HepG2 (cell line): ENCODE results near the gene PTGR2. TPM values are rescaled to one million over a fixed set of nuclear protein-coding genes. Genes with fewer than 3 reads are reported as not detected.

Source experiments
- ATAC-seq: fragments of 200-7000 bp; cut with Tn5 transposase; 3 replicates; pipeline ENCODE4 v1.9.1; 2020; ENCODE audit warnings: mild to moderate bottlenecking, moderate library complexity
- BruUV-seq: library from RNA; stranded (reverse); fragments of 400-500 nt; replicated peaks from 2 replicates; lab custom pipeline; 2021; lab: Mats Ljungman, UMichigan
- CTCF ChIA-PET: fragments of 300-600 bp; formaldehyde crosslinking; extraction: SDS; loops from one replicate; lab custom pipeline; 2021; ENCODE audit warnings: low total read pairs, inconsistent platforms, low intra/inter-chr PET ratio; lab: Yijun Ruan, JAX
- POLR2A ChIA-PET: fragments of 350-600 bp; sonication (Branson Sonifier 250); formaldehyde crosslinking; loops from one replicate; lab custom pipeline; 2020; ENCODE audit warnings: antibody characterized with exemption, inconsistent platforms; lab: Yijun Ruan, JAX
- DNase-seq: peaks from one replicate; pipeline ENCODE4 v3.0.0-alpha.2; 2015; ENCODE audit warnings: low spot score
- FAIRE-seq: peaks from 3 replicates; lab custom pipeline; 2011; peaks lifted over from hg19 to GRCh38; lab: Jason Lieb, UNC
- H2AFZ ChIP-seq: one replicate; pipeline ENCODE4 v1.6.1; 2011; ENCODE audit warnings: low read length, inconsistent platforms
- H3K27ac ChIP-seq: fragments of 300-600 bp; 3 replicates; pipeline ENCODE4 v1.8.0; 2011; ENCODE audit warnings: mixed run types, mild to moderate bottlenecking, mixed read lengths, low read length, inconsistent platforms; ENCODE audit not compliant: insufficient read depth; ENCODE audit errors: extremely low read length
- H3K27me3 ChIP-seq, 2 experiments: fragments of 200-600 bp in 1 of 2; 2 replicates in 1 of 2; 3 replicates in 1 of 2; pipeline versions ENCODE4 v1.6.0 to v1.8.0; 2011; ENCODE audit warnings: low read length in 2 of 2, mild to moderate bottlenecking in 2 of 2, moderate library complexity in 2 of 2, inconsistent platforms in 1 of 2; ENCODE audit not compliant: insufficient read depth in 2 of 2, control insufficient read depth in 1 of 2
- H3K36me3 ChIP-seq, 2 experiments: fragments of 200-600 bp in 1 of 2; replicated peaks in 1 of 2; 2 replicates in 1 of 2; 3 replicates in 1 of 2; pipeline versions ENCODE4 v1.5.1 to v1.8.0; 2011; ENCODE audit warnings: low read length in 2 of 2, inconsistent platforms in 1 of 2; ENCODE audit not compliant: insufficient read depth in 2 of 2, control insufficient read depth in 1 of 2
- H3K4me1 ChIP-seq: 2 replicates; pipeline ENCODE4 v1.5.1; 2012; ENCODE audit warnings: low read length, inconsistent platforms; ENCODE audit not compliant: insufficient read depth
- H3K4me2 ChIP-seq: 2 replicates; pipeline ENCODE4 v1.6.0; 2011; ENCODE audit warnings: low read depth, low read length, inconsistent platforms
- H3K4me3 ChIP-seq, 3 experiments: fragments of 200-600 bp in 1 of 3; sonication (generic), shearing (Covaris generic) in 1 of 3; replicated peaks in 1 of 3; 2 replicates each; pipeline ENCODE4 v1.5.1; 2011 to 2016; ENCODE audit warnings: low read length in 3 of 3, inconsistent platforms in 2 of 3, low read depth in 2 of 3, mild to moderate bottlenecking in 2 of 3, control low read depth in 1 of 3, mixed read lengths in 1 of 3; ENCODE audit not compliant: insufficient read depth in 1 of 3
- H3K79me2 ChIP-seq: one replicate; pipeline ENCODE4 v1.6.1; 2011; ENCODE audit warnings: low read length, inconsistent platforms; ENCODE audit not compliant: insufficient read depth
- H3K9ac ChIP-seq: 2 replicates; pipeline ENCODE4 v1.6.0; 2011; ENCODE audit warnings: mild to moderate bottlenecking, low read depth, low read length, inconsistent platforms; ENCODE audit not compliant: insufficient read depth
- H3K9me3 ChIP-seq: 2 replicates; pipeline ENCODE4 v1.5.1; 2012; ENCODE audit warnings: mild to moderate bottlenecking, low read length
- H4K20me1 ChIP-seq: 2 replicates; pipeline ENCODE4 v1.6.0; 2011; ENCODE audit warnings: inconsistent platforms, mild to moderate bottlenecking, low read length, moderate library complexity; ENCODE audit not compliant: insufficient read depth
- ARNTL ChIP-seq: sonication (generic); formaldehyde crosslinking; IDR thresholded peaks from 2 replicates; pipeline ENCODE4 v1.4.0; 2020; ENCODE audit warnings: mild to moderate bottlenecking, missing genetic modification reagents
- FOXA3 ChIP-seq: IDR thresholded peaks from 2 replicates; pipeline ENCODE4 v1.6.1; 2016; ENCODE audit warnings: missing genetic modification reagents, missing compliant biosample characterization
- MAX ChIP-seq: IDR thresholded peaks from 2 replicates; pipeline ENCODE4 v1.6.1; 2012; ENCODE audit warnings: inconsistent platforms
- PLRG1 ChIP-seq: fragments of 450-650 bp; conservative IDR thresholded peaks from 2 replicates; pipeline ENCODE4 v1.6.1; 2016
- RARA ChIP-seq: IDR thresholded peaks from 2 replicates; pipeline ENCODE4 v1.6.1; 2016; ENCODE audit warnings: missing genetic modification reagents, missing compliant biosample characterization
- SIN3B ChIP-seq: fragments of 150-350 bp; IDR thresholded peaks from 2 replicates; pipeline ENCODE4 v1.6.1; 2014; ENCODE audit warnings: low read length
- ZNF260 ChIP-seq: sonication (generic); formaldehyde crosslinking; IDR thresholded peaks from 2 replicates; pipeline ENCODE4 v1.4.0; 2020; ENCODE audit warnings: missing genetic modification reagents, low read depth, mild to moderate bottlenecking, borderline replicate concordance
- WGBS: methylation state at CpG from one replicate; pipeline ENCODE4 v1.1.6; 2017; ENCODE audit warnings: low lambda C conversion rate; 5-methylcytosine and 5-hydroxymethylcytosine counted together
- in situ Hi-C: cut with HindIII; loops from 2 replicates; pipeline ENCODE4 v1.10.0; 2017; ENCODE audit warnings: low pct_unique_long_range_greater_than_20kb; ENCODE audit not compliant: extremely low pct_ligation_motif_present
- intact Hi-C: fragments of 100-400 bp; cut with micrococcal nuclease; formaldehyde crosslinking; loops from one replicate; pipeline ENCODE4 v1.10.0; 2022; ENCODE audit not compliant: unreplicated experiment
- polyA plus RNA-seq, 8 experiments: library from polyadenylated mRNA; depleted of rRNA in 3 of 8; stranded (reverse) in 7 of 8; unstranded in 1 of 8; fragments of >200 nt; fragmentation: Illumina TruSeq in 4 of 8; extraction: Trizol in 4 of 8; gene quantifications; 2 replicates each; pipeline versions ENCODE4 v1.2.1 to v1.2.3, GENCODE V29; 2011 to 2016; ENCODE audit warnings: low read depth in 4 of 8, missing spikeins in 1 of 8, mixed read lengths in 1 of 8; ENCODE audit not compliant: insufficient read depth in 1 of 8
- total RNA-seq, 5 experiments: library from RNA; depleted of rRNA; stranded (reverse); fragments of >200 nt; fragmentation: Illumina TruSeq; extraction: Trizol; gene quantifications; 2 replicates each; pipeline ENCODE4 v1.2.3, GENCODE V29; 2016; ENCODE audit warnings: low read depth in 1 of 5
- TF ChIP-seq, protein P1 (sequence below): sonication (generic); formaldehyde crosslinking; IDR thresholded peaks from 2 replicates; pipeline ENCODE4 v1.5.0; 2020; ENCODE audit warnings: mild to moderate bottlenecking, missing genetic modification reagents, moderate library complexity

The PTGR2 gene
- total and polyA plus RNA-seq, 2 of the 13 experiments (the other 11 are each of a cell fraction or from before 2014, with no cell fraction given), result 3.0 to 4.3 TPM

- Histone ChIP-seq H3K79me2 (no peaks in the 10 kb centered on the region), H3K27me3 (no peaks in the 10 kb centered on the region), H3K4me2 (no peak overlapping the region), H3K36me3 (no peaks in the 10 kb centered on the region), H4K20me1 (no peaks in the 10 kb centered on the region), H3K4me3 (no peak overlapping the region), H3K9ac (no peak overlapping the region), H3K4me1 (no peaks in the 10 kb centered on the region), H3K9me3 (no peaks in the 10 kb centered on the region), H2AFZ (no peak overlapping the region), H3K27ac (no peak overlapping the region)
- POLR2A ChIA-PET, result interaction anchor here (0.8 kb wide), 1 partner anchor 24 kb away, joined by 3 read pairs; no protein-coding TSS in a partner anchor
- DNase-seq (no peak), FAIRE-seq (no peak), ATAC-seq (no peak)
- CTCF ChIA-PET, result interaction anchor here (1.6 kb wide), 1 partner anchor 34 kb away, joined by 3 read pairs; no protein-coding TSS in a partner anchor
- in situ Hi-C loops, result loop anchor here (10.0 kb wide), 1 partner anchor 66 kb away; no protein-coding TSS in a partner anchor
- WGBS, result 46% methylated on average over 3 of the region's 3 CpGs
- intact Hi-C loops, result no loop called here
- no TSS peak for BruUV-seq
- no peak for TF ChIP-seq MAX
- TF ChIP-seq, protein P1, sequence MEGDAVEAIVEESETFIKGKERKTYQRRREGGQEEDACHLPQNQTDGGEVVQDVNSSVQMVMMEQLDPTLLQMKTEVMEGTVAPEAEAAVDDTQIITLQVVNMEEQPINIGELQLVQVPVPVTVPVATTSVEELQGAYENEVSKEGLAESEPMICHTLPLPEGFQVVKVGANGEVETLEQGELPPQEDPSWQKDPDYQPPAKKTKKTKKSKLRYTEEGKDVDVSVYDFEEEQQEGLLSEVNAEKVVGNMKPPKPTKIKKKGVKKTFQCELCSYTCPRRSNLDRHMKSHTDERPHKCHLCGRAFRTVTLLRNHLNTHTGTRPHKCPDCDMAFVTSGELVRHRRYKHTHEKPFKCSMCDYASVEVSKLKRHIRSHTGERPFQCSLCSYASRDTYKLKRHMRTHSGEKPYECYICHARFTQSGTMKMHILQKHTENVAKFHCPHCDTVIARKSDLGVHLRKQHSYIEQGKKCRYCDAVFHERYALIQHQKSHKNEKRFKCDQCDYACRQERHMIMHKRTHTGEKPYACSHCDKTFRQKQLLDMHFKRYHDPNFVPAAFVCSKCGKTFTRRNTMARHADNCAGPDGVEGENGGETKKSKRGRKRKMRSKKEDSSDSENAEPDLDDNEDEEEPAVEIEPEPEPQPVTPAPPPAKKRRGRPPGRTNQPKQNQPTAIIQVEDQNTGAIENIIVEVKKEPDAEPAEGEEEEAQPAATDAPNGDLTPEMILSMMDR, result no peak
- TF ChIP-seq ZNF260, result no peak
- TF ChIP-seq FOXA3, result no peak
- no peak for TF ChIP-seq ARNTL (CRISPR knock-in tag)
- TF ChIP-seq PLRG1, result no peak
- no peak for TF ChIP-seq SIN3B
- TF ChIP-seq RARA (CRISPR knock-in tag), result no peak
Measured at GRCh38 chr14:73820631-73821030, 31.0 kb upstream of the PTGR2 start.
